GM12801 (cell line): ENCODE measurements around the gene CLDN5.

ENCODE experiments used
- CTCF ChIP-seq: IDR thresholded peaks from one replicate; pipeline ENCODE4 v1.5.1; 2011; ENCODE audit warnings: control low read depth; ENCODE audit not compliant: insufficient read length; ENCODE audit errors: extremely low read depth

Gene CLDN5

GRCh38 chr22:19545935-19546207 lies 21.7 kb upstream of the CLDN5 start:
- no peak for TF ChIP-seq CTCF

GRCh38 chr22:19543970-19544708 lies 19.9 kb upstream of the CLDN5 start:
- TF ChIP-seq CTCF = no peak

GRCh38 chr22:19540394-19540793 lies 16.2 kb upstream of the CLDN5 start:
- no peak for TF ChIP-seq CTCF

GRCh38 chr22:19537941-19538488 lies 13.8 kb upstream of the CLDN5 start:
- TF ChIP-seq CTCF = no peak

- TF ChIP-seq CTCF = no peak
Measured at GRCh38 chr22:19536564-19536963, 12.4 kb upstream of the CLDN5 start.

- no peak for TF ChIP-seq CTCF
Measured at GRCh38 chr22:19535001-19535400, 10.8 kb upstream of the CLDN5 start.

- TF ChIP-seq CTCF = no peak
Measured at GRCh38 chr22:19533857-19534256, 9.6 kb upstream of the CLDN5 start.
